ENCODE results near the gene CTNNBL1.

DNA sequence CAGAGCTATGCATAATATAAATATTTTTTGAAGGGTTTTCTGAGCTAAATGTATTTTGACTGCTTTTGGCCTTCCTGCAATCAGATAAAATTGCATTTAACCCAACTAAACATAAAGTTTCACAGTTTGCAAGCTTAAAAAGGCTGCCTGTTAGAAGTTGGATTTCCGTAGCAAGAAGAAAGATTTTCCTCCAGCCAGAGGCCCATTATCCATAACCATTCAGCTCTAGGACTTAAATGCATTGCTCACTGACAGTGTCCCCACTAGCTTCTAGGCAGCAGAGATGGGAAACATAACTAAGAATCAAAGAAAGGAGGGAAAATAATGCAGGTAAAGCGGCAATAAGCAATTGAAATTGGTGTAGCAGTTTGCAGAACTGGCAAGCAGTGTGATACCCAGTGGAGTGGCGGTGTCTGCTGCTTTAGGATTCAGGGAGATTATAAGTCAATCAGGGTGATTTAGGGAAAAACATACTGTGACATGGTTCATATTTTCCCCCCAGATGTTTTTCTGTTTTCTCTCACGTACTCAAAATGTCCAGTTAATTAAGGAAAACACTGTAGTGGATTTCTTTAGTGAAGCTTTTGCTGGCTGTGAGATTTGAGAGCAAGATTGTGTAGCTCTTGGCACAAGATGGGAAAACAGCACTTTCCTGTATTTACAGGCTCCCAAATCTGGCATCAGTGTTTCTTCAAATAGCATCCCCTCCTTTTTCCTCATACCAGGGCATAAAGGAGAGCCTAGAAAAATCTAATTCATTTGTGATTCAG, 69.1 kb downstream of the CTNNBL1 start:
- TF ChIP-seq, protein P1, sequence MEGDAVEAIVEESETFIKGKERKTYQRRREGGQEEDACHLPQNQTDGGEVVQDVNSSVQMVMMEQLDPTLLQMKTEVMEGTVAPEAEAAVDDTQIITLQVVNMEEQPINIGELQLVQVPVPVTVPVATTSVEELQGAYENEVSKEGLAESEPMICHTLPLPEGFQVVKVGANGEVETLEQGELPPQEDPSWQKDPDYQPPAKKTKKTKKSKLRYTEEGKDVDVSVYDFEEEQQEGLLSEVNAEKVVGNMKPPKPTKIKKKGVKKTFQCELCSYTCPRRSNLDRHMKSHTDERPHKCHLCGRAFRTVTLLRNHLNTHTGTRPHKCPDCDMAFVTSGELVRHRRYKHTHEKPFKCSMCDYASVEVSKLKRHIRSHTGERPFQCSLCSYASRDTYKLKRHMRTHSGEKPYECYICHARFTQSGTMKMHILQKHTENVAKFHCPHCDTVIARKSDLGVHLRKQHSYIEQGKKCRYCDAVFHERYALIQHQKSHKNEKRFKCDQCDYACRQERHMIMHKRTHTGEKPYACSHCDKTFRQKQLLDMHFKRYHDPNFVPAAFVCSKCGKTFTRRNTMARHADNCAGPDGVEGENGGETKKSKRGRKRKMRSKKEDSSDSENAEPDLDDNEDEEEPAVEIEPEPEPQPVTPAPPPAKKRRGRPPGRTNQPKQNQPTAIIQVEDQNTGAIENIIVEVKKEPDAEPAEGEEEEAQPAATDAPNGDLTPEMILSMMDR (IDR thresholded peaks at IDR 0.05; ENCODE audit: low read depth, low read length): no peak
- no peak for TF ChIP-seq POLR2A (IDR thresholded peaks at IDR 0.05; ENCODE audit: extremely low read depth, insufficient read length)

Data from NB4 (cell line).